GM23248 (cell line): ENCODE data around the gene ABL2.
"Not testable (repeated sequence)": the region's sequence is repeated elsewhere in the genome, so short reads cannot be mapped to it uniquely, and the experiment has no call there.

Experiments
- EZH2 ChIP-seq: fragments of 200-600 bp; sonication (generic); IDR thresholded peaks from 2 replicates; pipeline ENCODE4 v1.6.1; 2018; ENCODE audit warnings: antibody characterized with exemption, mild to moderate bottlenecking; ENCODE audit not compliant: insufficient read depth, poor library complexity, severe bottlenecking
- EZH2phosphoT487 ChIP-seq: fragments of 200-600 bp; sonication (generic); IDR thresholded peaks from 2 replicates; pipeline ENCODE4 v1.6.1; 2018; ENCODE audit warnings: antibody characterized with exemption, moderate library complexity, mild to moderate bottlenecking, low read depth; ENCODE audit not compliant: insufficient read depth

- not testable (repeated sequence) for TF ChIP-seq EZH2phosphoT487, EZH2
Measured at GRCh38 chr1:179221121-179221520, 8.4 kb downstream of the ABL2 start.
